Stomach (tissue), 4 donors: ENCODE data around the gene FOXF2.

ENCODE experiments used
- POLR2AphosphoS5 ChIP-seq, 3 donors: sonication (generic); formaldehyde crosslinking; IDR thresholded peaks; one replicate each; pipeline ENCODE4 v1.6.1; 2016; ENCODE audit warnings: antibody characterized with exemption in 3 of 3
- TF ChIP-seq, protein P1 (sequence below), 7 experiments: fragments of 450-650 bp in 4 of 7; fragments of 200-600 bp in 3 of 7; sonication (generic) in 3 of 7; IDR thresholded peaks; one replicate each; pipeline ENCODE4 v1.5.1; 2016 to 2019; ENCODE audit warnings: antibody characterized with exemption in 7 of 7, control low read depth in 2 of 7, mild to moderate bottlenecking in 1 of 7

DNA sequence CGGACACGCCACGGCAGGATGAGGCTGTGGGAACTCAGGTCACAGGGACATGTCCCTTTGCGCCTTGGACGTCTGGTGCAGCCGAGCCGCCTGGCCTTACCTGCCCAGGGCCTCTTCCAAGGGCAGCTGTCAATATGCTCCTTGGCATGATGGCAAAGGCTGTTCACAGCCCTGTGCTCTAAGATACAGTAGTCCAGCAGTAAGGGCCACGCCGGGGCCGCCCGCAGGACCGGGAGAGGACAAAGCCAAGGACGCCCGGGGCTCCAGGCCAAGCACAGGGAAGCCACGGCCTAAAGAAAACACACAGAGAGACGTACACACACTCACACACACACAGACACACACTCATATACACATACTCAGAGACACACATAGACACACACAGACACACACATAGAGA lies 13.0 kb downstream of the FOXF2 start:
- TF ChIP-seq, protein P1, sequence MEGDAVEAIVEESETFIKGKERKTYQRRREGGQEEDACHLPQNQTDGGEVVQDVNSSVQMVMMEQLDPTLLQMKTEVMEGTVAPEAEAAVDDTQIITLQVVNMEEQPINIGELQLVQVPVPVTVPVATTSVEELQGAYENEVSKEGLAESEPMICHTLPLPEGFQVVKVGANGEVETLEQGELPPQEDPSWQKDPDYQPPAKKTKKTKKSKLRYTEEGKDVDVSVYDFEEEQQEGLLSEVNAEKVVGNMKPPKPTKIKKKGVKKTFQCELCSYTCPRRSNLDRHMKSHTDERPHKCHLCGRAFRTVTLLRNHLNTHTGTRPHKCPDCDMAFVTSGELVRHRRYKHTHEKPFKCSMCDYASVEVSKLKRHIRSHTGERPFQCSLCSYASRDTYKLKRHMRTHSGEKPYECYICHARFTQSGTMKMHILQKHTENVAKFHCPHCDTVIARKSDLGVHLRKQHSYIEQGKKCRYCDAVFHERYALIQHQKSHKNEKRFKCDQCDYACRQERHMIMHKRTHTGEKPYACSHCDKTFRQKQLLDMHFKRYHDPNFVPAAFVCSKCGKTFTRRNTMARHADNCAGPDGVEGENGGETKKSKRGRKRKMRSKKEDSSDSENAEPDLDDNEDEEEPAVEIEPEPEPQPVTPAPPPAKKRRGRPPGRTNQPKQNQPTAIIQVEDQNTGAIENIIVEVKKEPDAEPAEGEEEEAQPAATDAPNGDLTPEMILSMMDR (IDR thresholded peaks at IDR 0.05), result no peak
- no peak for TF ChIP-seq POLR2AphosphoS5 (IDR thresholded peaks at IDR 0.05)
